ENCODE measurements around the gene PSD4. TPM values are rescaled to one million over a fixed set of nuclear protein-coding genes. Genes with fewer than 3 reads are reported as not detected.

PSD4 gene
- total RNA-seq, 1 donor from 2014 or later, result 319 TPM

DNA sequence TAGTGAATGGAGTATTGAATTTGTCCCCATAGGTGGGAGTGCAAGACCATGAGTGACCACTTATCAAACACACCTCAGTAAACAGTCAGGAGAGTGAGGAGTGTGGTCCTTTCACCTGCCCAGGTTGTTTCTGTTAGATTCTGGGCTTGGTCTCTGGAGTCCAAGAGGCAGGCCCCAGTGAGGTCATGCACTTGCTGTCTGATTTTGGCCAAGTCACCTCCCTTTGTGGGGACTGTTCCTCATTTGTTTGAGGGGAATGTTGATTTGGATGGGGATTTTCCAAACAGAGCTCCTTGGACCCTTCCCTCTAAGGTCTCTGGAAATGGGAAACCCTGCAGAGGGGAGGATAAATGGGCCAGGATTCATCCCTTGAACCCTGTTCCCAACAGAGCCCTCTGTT lies 39.1 kb upstream of the PSD4 start:
- Mint-ChIP-seq H3K36me3 (ENCODE audit: low read depth) (no peaks in the 10 kb centered on the region), H3K27ac (no peak overlapping the region)
- DNase-seq (ENCODE audit: low spot score), result no peak

DNA sequence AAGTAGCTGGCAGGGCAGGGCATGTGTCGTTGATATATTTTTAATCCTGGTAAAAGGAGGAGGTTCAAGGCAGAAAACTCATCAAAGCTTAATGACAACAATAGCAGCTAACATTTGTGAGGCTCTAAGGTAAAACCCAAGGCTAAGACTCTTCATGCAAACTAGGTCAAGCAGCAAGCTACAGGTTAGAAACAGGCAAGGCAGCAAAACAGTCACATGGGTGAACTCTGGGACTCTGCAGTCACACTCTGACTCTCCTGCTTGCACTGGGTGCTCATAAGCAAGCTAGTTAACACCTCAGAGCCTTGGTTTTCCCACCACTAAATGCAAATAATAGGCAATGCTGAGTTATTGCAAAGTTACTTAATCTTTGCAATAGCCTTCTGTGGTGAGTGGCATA lies 38.5 kb upstream of the PSD4 start:
- intact Hi-C loops (cut with micrococcal nuclease), result loop anchor here (5.0 kb wide), 1 partner anchor 237 kb away; no protein-coding TSS in a partner anchor
- no peaks in the 10 kb centered on the region for H3K36me3 Mint-ChIP-seq (ENCODE audit: low read depth)
- no peak overlapping the region for H3K4me3 Mint-ChIP-seq (ENCODE audit: low read depth)
- peaks cover 39% of the 10 kb centered on the region for H3K4me1 Mint-ChIP-seq (ENCODE audit: low read depth)
- H3K27ac Mint-ChIP-seq, result no peak overlapping the region
- H3K27me3 Mint-ChIP-seq (ENCODE audit: low read depth), result no peaks in the 10 kb centered on the region
- no peak for DNase-seq (ENCODE audit: low spot score)
- no peaks in the 10 kb centered on the region for H3K9me3 Mint-ChIP-seq

More for the DNA sequence above, 39.1 kb upstream of the PSD4 start:
- Mint-ChIP-seq H3K9me3 (no peaks in the 10 kb centered on the region), H3K4me3 (ENCODE audit: low read depth) (no peak overlapping the region), H3K27me3 (ENCODE audit: low read depth) (no peaks in the 10 kb centered on the region), H3K4me1 (ENCODE audit: low read depth) (peaks cover 39% of the 10 kb centered on the region)
- intact Hi-C loops (cut with micrococcal nuclease), result loop anchor here (5.0 kb wide), 1 partner anchor 238 kb away; no protein-coding TSS in a partner anchor

DNA sequence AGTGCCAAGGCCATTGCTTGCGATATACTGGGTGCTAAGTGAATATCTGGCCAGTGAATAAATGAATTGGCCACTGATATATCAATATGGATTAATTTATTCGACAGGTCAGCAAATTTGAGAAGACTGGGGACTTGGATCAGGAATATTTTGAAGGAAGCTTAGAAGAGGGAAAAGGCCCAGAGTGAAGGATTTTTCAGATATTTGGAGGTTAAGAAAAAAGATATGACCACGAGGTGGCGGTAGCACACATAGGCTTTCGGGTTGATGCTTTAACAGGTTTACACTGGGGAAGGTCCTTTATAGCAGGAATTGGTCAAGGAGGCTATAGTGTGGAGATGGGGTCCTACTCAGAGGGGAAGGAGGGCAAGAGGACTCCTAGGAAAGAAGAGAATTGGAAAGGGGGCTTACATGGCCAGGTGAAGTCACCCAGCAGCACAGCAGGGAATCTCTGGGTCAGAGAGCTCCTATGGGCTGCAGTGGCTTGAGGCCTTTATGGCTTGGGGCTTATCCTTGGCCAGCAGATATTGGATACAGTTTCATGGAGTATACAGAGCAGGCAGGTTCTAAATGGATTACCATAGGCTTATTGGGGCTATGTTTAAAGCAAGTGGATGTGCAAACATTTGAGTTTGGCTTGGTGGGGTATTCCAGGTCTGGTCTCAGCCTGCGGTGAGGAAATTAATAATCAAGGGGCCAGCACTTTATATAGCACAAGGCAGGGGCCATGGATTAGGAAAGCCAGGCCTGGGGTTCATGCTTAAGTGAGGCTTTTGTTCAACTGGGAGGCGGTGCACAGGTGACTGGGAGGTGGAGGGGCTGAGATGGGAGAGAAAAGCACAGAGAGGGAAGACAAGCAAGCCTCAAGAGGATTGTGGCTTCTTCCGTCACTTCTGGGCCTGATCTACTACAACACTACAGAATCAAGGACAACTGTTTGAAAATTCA lies 36.7 kb upstream of the PSD4 start:
- H3K4me3 Mint-ChIP-seq (ENCODE audit: low read depth), result no peak overlapping the region
- no peaks in the 10 kb centered on the region for H3K27me3 Mint-ChIP-seq (ENCODE audit: low read depth)
- H3K27ac Mint-ChIP-seq, result no peak overlapping the region
- no peak for DNase-seq (ENCODE audit: low spot score)
- no peaks in the 10 kb centered on the region for H3K36me3 Mint-ChIP-seq (ENCODE audit: low read depth)
- H3K9me3 Mint-ChIP-seq, result no peaks in the 10 kb centered on the region
- peaks cover 39% of the 10 kb centered on the region for H3K4me1 Mint-ChIP-seq (ENCODE audit: low read depth)
- intact Hi-C loops (cut with micrococcal nuclease), result loop anchor here (1.0 to 5.0 kb wide), 2 partner anchors 53 to 235 kb away; no protein-coding TSS in a partner anchor

DNA sequence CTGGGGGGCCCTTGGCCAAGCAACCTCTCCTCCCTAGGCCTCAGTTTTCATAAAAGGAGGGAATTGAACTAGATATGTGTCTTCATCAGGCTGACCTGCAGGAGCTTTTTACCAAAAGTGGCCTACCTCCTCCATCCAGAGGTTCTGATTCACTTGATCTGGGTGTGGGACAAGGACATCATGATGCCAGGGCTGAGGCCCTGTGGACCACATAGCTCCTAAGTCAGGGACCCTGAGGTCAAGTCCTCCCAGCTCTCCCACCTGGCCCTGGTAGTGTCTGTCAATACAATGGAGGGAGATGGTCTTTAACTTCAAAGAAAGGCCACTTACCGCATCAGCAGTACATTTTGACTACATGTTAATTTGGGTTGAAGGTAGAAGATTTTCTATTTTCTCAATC lies 35.9 kb upstream of the PSD4 start:
- DNase-seq (ENCODE audit: low spot score), result no peak
- H3K9me3 Mint-ChIP-seq, result no peaks in the 10 kb centered on the region
- H3K4me3 Mint-ChIP-seq (ENCODE audit: low read depth), result no peak overlapping the region
- H3K27me3 Mint-ChIP-seq (ENCODE audit: low read depth), result peaks cover 2% of the 10 kb centered on the region
- H3K27ac Mint-ChIP-seq, result no peak overlapping the region
- no peaks in the 10 kb centered on the region for H3K36me3 Mint-ChIP-seq (ENCODE audit: low read depth)
- intact Hi-C loops (cut with micrococcal nuclease), result loop anchor here (1.0 to 5.0 kb wide), 5 partner anchors 21 to 234 kb away; no protein-coding TSS in a partner anchor
- peaks cover 39% of the 10 kb centered on the region for H3K4me1 Mint-ChIP-seq (ENCODE audit: low read depth)

DNA sequence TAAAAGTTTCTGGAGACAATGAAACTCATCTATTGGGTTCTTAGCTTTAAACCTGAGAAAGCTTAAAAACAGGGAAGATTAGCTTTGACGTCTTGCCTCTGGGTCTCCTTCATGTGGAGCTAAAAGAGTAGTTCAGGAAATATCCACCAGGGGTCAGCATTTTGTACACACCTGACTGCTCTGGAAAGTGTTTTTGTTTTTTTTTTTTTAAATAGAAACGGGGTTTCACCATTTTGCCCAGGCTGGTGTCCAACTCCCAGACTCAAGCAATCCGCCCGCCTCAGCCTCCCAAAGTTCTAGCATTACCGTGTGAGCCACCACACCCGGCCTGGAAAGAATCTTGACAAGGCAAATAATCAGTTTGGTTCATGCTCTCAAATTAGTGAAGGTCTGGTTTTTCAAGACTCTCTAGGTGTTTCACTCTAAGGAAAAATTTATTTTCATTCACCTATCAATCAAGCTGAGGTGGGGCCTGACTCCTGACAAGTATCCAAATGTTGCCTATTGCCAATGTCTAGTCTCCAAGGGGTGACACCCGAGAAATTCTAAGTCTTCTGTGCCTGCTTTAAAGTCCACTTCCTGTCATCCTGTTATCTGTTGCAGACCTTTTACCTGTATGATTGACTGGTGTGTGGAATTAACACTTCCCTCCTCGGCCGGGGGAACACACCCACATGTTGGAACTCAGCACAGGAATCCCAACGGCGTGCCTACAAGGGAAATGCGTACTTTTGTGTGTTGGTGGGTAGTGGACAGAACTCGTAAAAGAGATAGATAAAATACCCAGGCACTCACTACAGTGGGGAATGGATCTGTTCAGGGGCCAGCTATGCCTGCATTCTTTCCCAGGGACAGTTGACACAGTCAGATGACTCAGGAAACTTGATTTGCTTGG lies 35.1 kb upstream of the PSD4 start:
- Mint-ChIP-seq H3K27me3 (ENCODE audit: low read depth) (peaks cover 3% of the 10 kb centered on the region), H3K27ac (no peak overlapping the region), H3K9me3 (no peaks in the 10 kb centered on the region), H3K4me3 (ENCODE audit: low read depth) (no peak overlapping the region), H3K36me3 (ENCODE audit: low read depth) (no peaks in the 10 kb centered on the region), H3K4me1 (ENCODE audit: low read depth) (peaks cover 35% of the 10 kb centered on the region)
- peak; percentile 50 for DNase-seq (ENCODE audit: low spot score)
- intact Hi-C loops (cut with micrococcal nuclease), result loop anchor here (1.0 to 5.0 kb wide), 4 partner anchors 20 to 234 kb away; no protein-coding TSS in a partner anchor

DNA sequence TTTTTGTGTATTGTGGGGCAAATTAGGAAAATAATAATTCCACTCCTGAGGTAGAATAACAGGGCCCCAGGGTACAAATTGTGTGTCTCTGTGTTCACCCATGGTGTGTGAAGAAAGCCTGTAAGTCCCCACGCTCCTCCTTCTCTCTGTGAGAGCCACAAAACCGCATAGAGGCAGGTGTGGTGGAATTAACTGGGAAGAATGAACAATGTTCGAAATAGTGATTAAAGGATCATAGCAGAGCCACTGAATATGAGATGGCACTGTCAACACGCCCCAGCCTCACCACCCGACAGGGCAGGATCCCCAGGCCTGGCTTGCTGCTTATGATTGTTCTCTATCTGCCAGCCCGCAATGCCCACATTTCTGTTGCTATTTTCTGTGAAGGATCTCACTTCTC lies 32.3 kb upstream of the PSD4 start:
- Mint-ChIP-seq H3K9me3 (peaks cover 4% of the 10 kb centered on the region), H3K27ac (no peak overlapping the region), H3K27me3 (ENCODE audit: low read depth) (peaks cover 18% of the 10 kb centered on the region), H3K4me3 (ENCODE audit: low read depth) (no peak overlapping the region), H3K4me1 (ENCODE audit: low read depth) (peaks cover 28% of the 10 kb centered on the region), H3K36me3 (ENCODE audit: low read depth) (no peaks in the 10 kb centered on the region)
- no peak for DNase-seq (ENCODE audit: low spot score)
- intact Hi-C loops (cut with micrococcal nuclease), result no loop called here

DNA sequence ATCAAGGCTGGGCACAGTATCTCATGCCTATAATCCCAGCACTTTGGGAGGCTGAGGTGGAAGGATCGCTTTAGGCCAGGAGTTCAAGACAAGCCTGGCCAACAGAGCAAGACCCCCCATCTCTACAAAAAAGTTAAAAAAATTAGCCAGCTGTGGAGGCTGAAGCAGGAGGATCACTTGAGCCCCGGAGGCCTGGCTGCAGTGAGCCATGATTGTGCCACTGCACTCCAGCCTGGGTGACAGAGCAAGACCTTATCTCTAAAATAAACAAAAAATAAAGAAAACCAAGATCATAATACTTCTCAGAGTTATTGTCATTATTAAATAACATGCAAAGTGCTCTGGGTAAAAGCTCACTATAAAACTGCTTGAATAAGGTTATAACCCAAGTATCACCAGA lies 31.5 kb upstream of the PSD4 start:
- intact Hi-C loops (cut with micrococcal nuclease), result no loop called here
- no peaks in the 10 kb centered on the region for H3K36me3 Mint-ChIP-seq (ENCODE audit: low read depth)
- H3K4me3 Mint-ChIP-seq (ENCODE audit: low read depth), result no peak overlapping the region
- DNase-seq (ENCODE audit: low spot score), result no peak
- H3K9me3 Mint-ChIP-seq, result peaks cover 4% of the 10 kb centered on the region
- H3K27ac Mint-ChIP-seq, result no peak overlapping the region
- peaks cover 22% of the 10 kb centered on the region for H3K4me1 Mint-ChIP-seq (ENCODE audit: low read depth)
- H3K27me3 Mint-ChIP-seq (ENCODE audit: low read depth), result peaks cover 18% of the 10 kb centered on the region

DNA sequence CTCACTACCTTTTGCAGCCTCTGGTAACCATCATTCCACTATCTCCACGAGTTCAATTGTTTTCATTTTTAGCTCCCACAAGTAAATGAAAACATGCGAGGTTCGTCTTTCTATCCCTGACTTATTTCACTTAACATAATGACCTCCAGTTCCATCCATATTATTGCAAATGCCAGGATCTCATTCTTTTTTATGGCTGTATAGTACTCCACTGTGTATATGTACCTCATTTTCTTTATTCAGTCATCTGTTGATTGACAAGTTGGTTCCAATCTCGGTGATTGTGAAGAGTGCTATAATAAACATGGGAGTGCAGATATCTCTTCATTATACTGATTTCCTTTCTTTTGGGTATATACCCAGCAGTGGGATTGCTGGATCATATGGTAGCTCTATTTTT lies 29.5 kb upstream of the PSD4 start:
- intact Hi-C loops (cut with micrococcal nuclease), result no loop called here
- no peak for DNase-seq (ENCODE audit: low spot score)
- no peaks in the 10 kb centered on the region for H3K36me3 Mint-ChIP-seq (ENCODE audit: low read depth)
- H3K27ac Mint-ChIP-seq, result no peak overlapping the region
- H3K4me1 Mint-ChIP-seq (ENCODE audit: low read depth), result peaks cover 4% of the 10 kb centered on the region
- peaks cover 4% of the 10 kb centered on the region for H3K9me3 Mint-ChIP-seq
- H3K4me3 Mint-ChIP-seq (ENCODE audit: low read depth), result no peak overlapping the region
- H3K27me3 Mint-ChIP-seq (ENCODE audit: low read depth), result peaks cover 22% of the 10 kb centered on the region

DNA sequence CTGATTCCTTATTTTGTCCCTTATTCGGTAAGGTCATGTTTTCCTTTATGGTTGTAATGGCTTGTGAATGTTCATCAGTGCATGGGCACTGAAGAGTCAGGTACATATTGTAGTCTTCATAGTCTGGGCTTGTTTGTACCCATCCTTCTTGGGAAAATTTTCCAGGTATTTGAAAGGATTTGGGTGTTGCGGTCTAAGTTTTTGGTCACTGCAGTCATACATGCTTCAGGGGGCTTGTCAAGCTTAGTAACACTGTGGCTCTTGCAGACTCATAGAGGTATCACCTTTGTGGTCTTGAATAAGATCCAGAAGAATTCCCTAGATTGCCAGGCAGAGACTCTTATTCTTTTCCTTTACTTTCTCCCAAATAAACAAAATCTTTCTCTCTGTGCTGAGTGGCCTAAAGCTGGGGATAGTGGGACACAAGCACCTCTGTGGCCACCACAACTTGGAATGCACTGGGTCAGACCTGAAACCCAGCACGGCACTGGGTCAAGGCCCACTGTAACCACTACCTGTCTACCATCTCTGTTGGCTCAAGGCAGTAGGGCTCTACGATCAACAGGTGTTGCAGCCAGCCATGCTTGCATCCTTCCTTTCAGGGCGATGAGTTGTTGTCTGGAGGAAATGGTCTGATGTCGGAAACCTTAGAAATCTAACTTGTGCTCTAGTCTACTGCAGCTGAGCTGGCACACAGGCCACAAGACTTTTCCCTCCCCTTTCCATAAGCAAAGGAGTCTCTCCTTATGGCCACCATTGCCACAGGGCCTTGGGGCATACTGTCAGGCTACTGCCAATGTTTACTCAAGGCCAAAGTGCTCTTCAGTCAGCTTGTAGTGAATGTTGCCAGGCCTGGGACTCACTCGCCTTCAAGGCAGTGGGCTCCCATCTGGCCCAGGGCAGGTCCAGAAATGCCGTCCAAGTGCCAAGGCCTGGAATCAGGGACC lies 24.9 kb upstream of the PSD4 start:
- intact Hi-C loops (cut with micrococcal nuclease), result no loop called here
- Mint-ChIP-seq H3K4me3 (ENCODE audit: low read depth) (no peak overlapping the region), H3K27ac (no peak overlapping the region), H3K4me1 (ENCODE audit: low read depth) (no peaks in the 10 kb centered on the region), H3K9me3 (peaks cover 4% of the 10 kb centered on the region), H3K27me3 (ENCODE audit: low read depth) (peaks cover 21% of the 10 kb centered on the region), H3K36me3 (ENCODE audit: low read depth) (no peaks in the 10 kb centered on the region)
- DNase-seq (ENCODE audit: low spot score), result no peak

DNA sequence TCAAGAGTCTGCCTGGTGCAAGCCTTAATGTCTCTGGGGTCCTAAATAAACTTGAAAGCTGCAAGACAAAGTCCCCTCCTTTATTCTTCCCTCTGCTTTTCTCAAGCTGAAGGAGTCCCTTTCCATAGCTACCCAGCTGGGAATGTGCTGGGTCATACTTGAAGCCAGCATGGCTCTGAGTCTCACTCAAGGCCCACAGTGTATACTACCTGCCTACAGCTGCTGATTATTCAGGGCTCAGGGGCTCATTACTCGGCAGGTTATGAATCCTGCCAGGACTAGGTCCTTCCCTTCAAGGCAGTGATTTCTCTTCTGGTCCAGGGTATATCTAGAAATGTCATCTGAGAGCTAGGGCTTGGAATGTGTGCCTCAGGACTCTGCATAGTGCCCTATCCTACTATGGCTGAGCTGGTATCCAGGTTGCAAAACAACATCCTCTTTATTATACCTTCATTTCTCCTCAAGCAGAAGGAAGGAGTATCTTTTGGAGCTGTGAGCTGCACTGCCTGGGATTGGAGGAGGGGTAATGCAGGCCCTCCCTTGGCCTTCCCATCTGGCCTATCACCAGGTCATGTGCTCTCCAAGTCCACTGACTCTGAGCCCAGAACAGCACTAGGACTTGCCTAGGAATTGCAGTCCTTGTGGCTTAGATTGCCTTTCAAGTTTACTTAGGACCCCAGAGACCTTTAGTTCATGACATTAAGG lies 24.1 kb upstream of the PSD4 start:
- Mint-ChIP-seq H3K9me3 (no peaks in the 10 kb centered on the region), H3K4me1 (ENCODE audit: low read depth) (no peaks in the 10 kb centered on the region), H3K36me3 (ENCODE audit: low read depth) (no peaks in the 10 kb centered on the region), H3K27ac (no peak overlapping the region), H3K4me3 (ENCODE audit: low read depth) (no peak overlapping the region), H3K27me3 (ENCODE audit: low read depth) (peaks cover 19% of the 10 kb centered on the region)
- no peak for DNase-seq (ENCODE audit: low spot score)
- intact Hi-C loops (cut with micrococcal nuclease), result no loop called here

DNA sequence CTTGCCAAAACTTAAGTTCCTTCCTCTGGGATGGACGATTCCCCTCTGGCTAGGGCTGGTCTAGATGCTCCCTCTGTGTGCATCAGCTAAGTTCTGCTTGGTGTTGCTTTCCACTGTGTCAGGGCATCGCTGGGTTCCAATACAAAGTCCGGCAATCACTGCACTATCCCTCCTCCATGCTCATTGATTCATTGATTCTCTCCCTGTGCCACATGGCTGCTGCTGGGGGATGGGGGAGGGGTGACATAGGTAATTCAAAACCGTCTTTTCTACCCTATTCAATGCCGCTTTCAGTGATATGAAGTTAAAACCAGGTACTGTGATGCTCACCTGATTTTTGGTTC lies 23.5 kb upstream of the PSD4 start:
- H3K9me3 Mint-ChIP-seq, result no peaks in the 10 kb centered on the region
- no peak for DNase-seq (ENCODE audit: low spot score)

More for the DNA sequence above, 23.5 kb upstream of the PSD4 start:
- Mint-ChIP-seq H3K36me3 (ENCODE audit: low read depth) (no peaks in the 10 kb centered on the region), H3K4me3 (ENCODE audit: low read depth) (no peak overlapping the region), H3K27ac (no peak overlapping the region), H3K27me3 (ENCODE audit: low read depth) (peaks cover 24% of the 10 kb centered on the region), H3K4me1 (ENCODE audit: low read depth) (no peaks in the 10 kb centered on the region)
- intact Hi-C loops (cut with micrococcal nuclease), result no loop called here
